ENCODE results near the gene DDX5. TPM values are rescaled to one million over a fixed set of nuclear protein-coding genes. Genes with fewer than 3 reads are reported as not detected.

DDX5 gene
- total and polyA plus RNA-seq, 2 of the 13 experiments (the other 11 are each of a cell fraction or from before 2014, with no cell fraction given) = 503 to 684 TPM

GRCh38 chr17:64504769-64505339 lies 1.2 kb downstream of the DDX5 start (continued):
- TF ChIP-seq ZBTB37 (CRISPR knock-in tag; IDR thresholded peaks at IDR 0.05) (no peak), NR2F2 (IDR thresholded peaks at IDR 0.05; ENCODE audit: borderline replicate concordance, low read depth) (no peak), MEF2D (CRISPR knock-in tag; IDR thresholded peaks at IDR 0.05) (no peak; the same call in 1 of the 2 replicates), YY1 (IDR thresholded peaks at IDR 0.05; ENCODE audit: insufficient read depth, insufficient replicate concordance, low read depth, low read length) (no peak), IRF9 (CRISPR knock-in tag; IDR thresholded peaks at IDR 0.05; ENCODE audit: borderline replicate concordance) (no peak), ZNF687 (CRISPR knock-in tag; IDR thresholded peaks at IDR 0.05) (no peak), ZZZ3 (CRISPR knock-in tag; IDR thresholded peaks at IDR 0.05; ENCODE audit: borderline replicate concordance) (no peak), ZNF614 (CRISPR knock-in tag; IDR thresholded peaks at IDR 0.05; ENCODE audit: borderline replicate concordance) (0 out of 2 replicates have a peak, but pooled peaks have one; percentile 28), PHF20 (CRISPR knock-in tag; IDR thresholded peaks at IDR 0.05) (no peak), ZNF432 (CRISPR knock-in tag; IDR thresholded peaks at IDR 0.05; ENCODE audit: borderline replicate concordance) (no peak), NFE2L1 (CRISPR knock-in tag; IDR thresholded peaks at IDR 0.05; ENCODE audit: borderline replicate concordance) (no peak), MAFF (IDR thresholded peaks at IDR 0.05; ENCODE audit: low read depth, low read length) (0 out of 2 replicates have a peak, but pooled peaks have one; percentile 41), MYPOP (CRISPR knock-in tag; IDR thresholded peaks at IDR 0.05) (no peak), ARID2 (CRISPR knock-in tag; IDR thresholded peaks at IDR 0.05; ENCODE audit: borderline replicate concordance) (0 out of 2 replicates have a peak, but pooled peaks have one; percentile 40), MTF1 (CRISPR knock-in tag; IDR thresholded peaks at IDR 0.05) (no peak), ZBTB20 (CRISPR knock-in tag; IDR thresholded peaks at IDR 0.05; ENCODE audit: borderline replicate concordance, low read depth) (no peak), ZNF615 (CRISPR knock-in tag; IDR thresholded peaks at IDR 0.05; ENCODE audit: borderline replicate concordance) (no peak), U2AF2 (IDR thresholded peaks at IDR 0.05; ENCODE audit: low read depth, low read length) (no peak), ZBTB21 (CRISPR knock-in tag; IDR thresholded peaks at IDR 0.05) (no peak), PITX1 (CRISPR knock-in tag; IDR thresholded peaks at IDR 0.05) (peak; percentile 15; the same call in 1 of the 2 replicates), ATF2 (CRISPR knock-in tag; IDR thresholded peaks at IDR 0.05) (peak; percentile 24; the same call in 1 of the 2 replicates)

All from HepG2 (cell line).